HCT116 (cell line): Measurements from ENCODE around the gene SH3BGR. TPM values are rescaled to one million over a fixed set of nuclear protein-coding genes. Genes with fewer than 3 reads are reported as not detected.
A peak's percentile ranks its signal among the peaks of the same experiment; 100 is the strongest.

Experiments
- ATAC-seq: fragments of 200-7000 bp; cut with Tn5 transposase; 2 replicates; pipeline ENCODE4 v1.9.1; 2020; ENCODE audit warnings: mild to moderate bottlenecking, moderate library complexity
- Bru-seq: library from RNA; stranded (reverse); fragments of 400-500 nt; gene quantifications from one replicate; lab custom pipeline; 2021; lab: Mats Ljungman, UMichigan
- BruChase-seq, 2 experiments: library from RNA; stranded (reverse); fragments of 400-500 nt; gene quantifications; one replicate each; lab custom pipeline; 2021; lab: Mats Ljungman, UMichigan
- BruUV-seq: library from RNA; stranded (reverse); fragments of 400-500 nt; replicated peaks from 2 replicates; lab custom pipeline; 2021; lab: Mats Ljungman, UMichigan
- CTCF ChIA-PET: fragments of 300-600 bp; sonication (Branson Sonifier 250); formaldehyde crosslinking; loops from one replicate; lab custom pipeline; 2021; ENCODE audit warnings: antibody characterized with exemption; lab: Charles Lee
- POLR2A ChIA-PET: fragments of 300-600, 350-600 bp; sonication (Branson Sonifier 250); formaldehyde crosslinking; loops from one replicate; lab custom pipeline; 2021; ENCODE audit warnings: antibody characterized with exemption; lab: Charles Lee
- RAD21 ChIA-PET, 2 experiments: fragments of 300-600 bp; sonication (Branson Sonifier 250); formaldehyde crosslinking; loops; one replicate each; lab custom pipeline; 2023; ENCODE audit warnings: low total read pairs in 2 of 2; ENCODE audit not compliant: uncharacterized antibody in 2 of 2, unreplicated experiment in 2 of 2, low non-redundant PET in 1 of 2; lab: Charles Lee
- DNase-seq: peaks from one replicate; pipeline ENCODE4 v3.0.0-alpha.2; 2010; ENCODE audit warnings: low read depth, low spot score
- H2AFZ ChIP-seq: fragments of 200-600 bp; shearing (Covaris generic), sonication (generic); 2 replicates; pipeline ENCODE4 v1.6.1; 2017; ENCODE audit warnings: low read depth, mixed run types, mixed read lengths, antibody characterized with exemption, low read length; ENCODE audit not compliant: poor library complexity, severe bottlenecking
- H3K27ac ChIP-seq: 2 replicates; pipeline ENCODE4 v1.5.1; 2012; ENCODE audit warnings: low read depth, low read length
- H3K27me3 ChIP-seq: fragments of 200-600 bp; sonication (generic); 2 replicates; pipeline ENCODE4 v1.6.1; 2016; ENCODE audit warnings: mixed run types, low read length, mixed read lengths; ENCODE audit not compliant: insufficient read depth
- H3K36me3 ChIP-seq, 2 experiments: fragments of 200-500 bp in 1 of 2; fragments of 200-600 bp in 1 of 2; sonication (Bioruptor generic) in 1 of 2; sonication (generic) in 1 of 2; 2 replicates each; pipeline versions ENCODE4 v1.5.1 to v1.6.1; 2014 to 2016; ENCODE audit warnings: low read length in 2 of 2, inconsistent platforms in 1 of 2, mixed read lengths in 1 of 2, mixed run types in 1 of 2; ENCODE audit not compliant: insufficient read depth in 2 of 2, control insufficient read depth in 1 of 2
- H3K4me1 ChIP-seq, 2 experiments: fragments of 200-600 bp in 1 of 2; sonication (generic) in 1 of 2; 2 replicates each; pipeline versions ENCODE4 v1.5.1 to v1.6.1; 2012 to 2017; ENCODE audit warnings: low read length in 2 of 2, inconsistent platforms in 1 of 2, mild to moderate bottlenecking in 1 of 2, mixed read lengths in 1 of 2, mixed run types in 1 of 2, moderate library complexity in 1 of 2; ENCODE audit not compliant: insufficient read depth in 2 of 2, control insufficient read depth in 1 of 2
- H3K4me2 ChIP-seq: fragments of 200-600 bp; sonication (generic); 2 replicates; pipeline ENCODE4 v1.6.1; 2017; ENCODE audit warnings: mixed run types, low read length, mixed read lengths
- H3K4me3 ChIP-seq, 2 experiments: fragments of 200-600 bp in 1 of 2; sonication (generic) in 1 of 2; replicated peaks in 1 of 2; 2 replicates each; pipeline ENCODE4 v1.5.1; 2011 to 2016; ENCODE audit warnings: low read length in 2 of 2, control low read depth in 1 of 2, low read depth in 1 of 2, mild to moderate bottlenecking in 1 of 2, mixed read lengths in 1 of 2, mixed run types in 1 of 2
- H3K79me2 ChIP-seq: fragments of 200-600 bp; sonication (generic); 2 replicates; pipeline ENCODE4 v1.6.1; 2017; ENCODE audit warnings: mild to moderate bottlenecking, mixed run types, low read length, moderate library complexity, mixed read lengths; ENCODE audit not compliant: insufficient read depth
- H3K9ac ChIP-seq: fragments of 200-600 bp; sonication (generic); 2 replicates; pipeline ENCODE4 v1.6.1; 2016; ENCODE audit warnings: low read length, mixed read lengths
- H3K9me2 ChIP-seq: fragments of 200-600 bp; sonication (generic), shearing (Covaris generic); 2 replicates; pipeline ENCODE4 v1.6.1; 2017; ENCODE audit warnings: mixed run types, mild to moderate bottlenecking, moderate library complexity; ENCODE audit not compliant: insufficient read depth
- H3K9me3 ChIP-seq, 2 experiments: fragments of 200-500 bp in 1 of 2; fragments of 200-600 bp in 1 of 2; sonication (Bioruptor generic) in 1 of 2; sonication (generic) in 1 of 2; 2 replicates each; pipeline ENCODE4 v1.6.1; 2014 to 2017; ENCODE audit warnings: low read length in 2 of 2, mixed read lengths in 2 of 2, inconsistent platforms in 1 of 2, low read depth in 1 of 2, mild to moderate bottlenecking in 1 of 2, mixed run types in 1 of 2, moderate library complexity in 1 of 2; ENCODE audit not compliant: control insufficient read depth in 1 of 2, insufficient read depth in 1 of 2
- H4K20me1 ChIP-seq: fragments of 200-600 bp; sonication (generic), shearing (Covaris generic); 2 replicates; pipeline ENCODE4 v1.6.1; 2017; ENCODE audit warnings: mixed run types, mild to moderate bottlenecking, moderate library complexity; ENCODE audit not compliant: insufficient read depth
- ATF3 ChIP-seq: IDR thresholded peaks from 2 replicates; pipeline ENCODE4 v1.6.1; 2012
- EZH2phosphoT487 ChIP-seq: fragments of 200-600 bp; IDR thresholded peaks from 2 replicates; pipeline ENCODE4 v1.6.1; 2018; ENCODE audit warnings: antibody characterized with exemption, borderline replicate concordance
- FOSL1 ChIP-seq: IDR thresholded peaks from 2 replicates; pipeline ENCODE4 v1.6.1; 2012; ENCODE audit warnings: low read depth
- REST ChIP-seq: IDR thresholded peaks from 2 replicates; pipeline ENCODE4 v1.6.1; 2012; ENCODE audit warnings: low read depth
- SRF ChIP-seq: IDR thresholded peaks from 2 replicates; pipeline ENCODE4 v1.6.1; 2012; ENCODE audit warnings: low read depth
- TCF7L2 ChIP-seq: IDR thresholded peaks from 2 replicates; pipeline ENCODE4 v1.7.0; 2011; ENCODE audit warnings: borderline replicate concordance, inconsistent platforms; ENCODE audit not compliant: insufficient read depth, insufficient read length; ENCODE audit errors: extremely low read depth
- YY1 ChIP-seq: IDR thresholded peaks from 2 replicates; pipeline ENCODE4 v1.6.1; 2011; ENCODE audit warnings: low read length, low read depth, moderate library complexity, mild to moderate bottlenecking; ENCODE audit not compliant: insufficient replicate concordance; ENCODE audit errors: extremely low read depth
- ZFX ChIP-seq: fragments of 450-650 bp; IDR thresholded peaks from 2 replicates; pipeline ENCODE4 v1.6.1; 2017
- ZNF274 ChIP-seq: fragments of 200-500 bp; sonication (Bioruptor generic); IDR thresholded peaks from 2 replicates; pipeline ENCODE4 v1.6.1; 2014; ENCODE audit warnings: mild to moderate bottlenecking, low read depth, low read length, inconsistent platforms
- intact Hi-C: fragments of 100-400 bp; cut with micrococcal nuclease; formaldehyde crosslinking; loops from 2 replicates; pipeline ENCODE4 v1.10.0; 2022
- long read RNA-seq: library from polyadenylated mRNA; unstranded; transcript quantifications from one replicate; pipeline ENCODE4 v2.0.0, GENCODE V29; 2021; ENCODE audit not compliant: unreplicated experiment
- polyA plus RNA-seq: library from polyadenylated mRNA; unstranded; fragments of >200 nt; gene quantifications from 2 replicates; pipeline ENCODE4 v1.2.1, GENCODE V29; 2012; ENCODE audit warnings: missing spikeins
- total RNA-seq: library from RNA; stranded (reverse); gene quantifications from one replicate; pipeline ENCODE4 v1.2.1, GENCODE V29; 2021; ENCODE audit not compliant: unreplicated experiment

SH3BGR gene
- total RNA-seq, result 4.8 TPM
- 0.55 and 0.94 TPM in 2 replicates for polyA plus RNA-seq
- percentile 57 among the genes with signal in this experiment for Bru-seq, nascent RNA
- BruChase-seq, experiment 1, labeled RNA remaining after a 6-hour chase, result percentile 55 among the genes with signal in this experiment
- percentile 46 among the genes with signal in this experiment for BruChase-seq, experiment 2, labeled RNA remaining after a 2-hour chase
- long read RNA-seq, partial matches to known transcripts, result 0 of 2 reads
- long read RNA-seq, other reads (novel, unspliced or antisense), result 1 of 2 reads

- RAD21 ChIA-PET, result no interaction called here
- POLR2A ChIA-PET, result no interaction called here
- CTCF ChIA-PET, result no interaction called here
- ATAC-seq (peak; percentile 80), DNase-seq (no peak)
- Histone ChIP-seq H3K27ac (no peak within 1 kb of the TSS), H3K79me2 (no peaks in the 10 kb centered on the region), H3K9me2 (no peaks in the 10 kb centered on the region), H3K27me3 (no peaks in the 10 kb centered on the region), H3K4me1 (peaks cover 0 to 4% of the 10 kb centered on the region in 2 experiments; a peak in 2 of 4 replicates), H2AFZ (no peak within 1 kb of the TSS), H3K36me3 (no peaks in the 10 kb centered on the region), H3K9me3 (no peaks in the 10 kb centered on the region), H3K4me2 (no peak within 1 kb of the TSS), H3K9ac (no peak within 1 kb of the TSS), H4K20me1 (no peaks in the 10 kb centered on the region), H3K4me3 (no peak within 1 kb of the TSS)
- intact Hi-C loops, result no loop called here
- no peak for TF ChIP-seq TCF7L2
- no peak for TF ChIP-seq YY1
- no peak for TF ChIP-seq EZH2phosphoT487
- TF ChIP-seq FOSL1, result no peak
- no peak for TF ChIP-seq ZNF274
- no peak for TF ChIP-seq ATF3
- no peak for TF ChIP-seq REST
- TF ChIP-seq ZFX, result no peak
- no peak for TF ChIP-seq SRF
- no TSS peak for BruUV-seq
These were observed at the start of gene SH3BGR for GRCh38 chr21:39451332-39452206. Gene SH3BGR, plus strand, starts transcription at chr21:39451970. Its CDS starts 127 bp downstream, at chr21:39452097.
